NK-92 treated with Interleukin-12 subunit alpha and Interleukin-12 subunit beta, amount 100 ng/mL, for 24 hours (cell line): ENCODE results near the gene SERPINA10.
"Not testable (repeated sequence)": the region's sequence is repeated elsewhere in the genome, so short reads cannot be mapped to it uniquely, and the experiment has no call there.

ENCODE experiments used
- DNase-seq: peaks from one replicate; lab custom pipeline; 2025; lab: John Stamatoyannopoulos, UW

The SERPINA10 gene

DNA sequence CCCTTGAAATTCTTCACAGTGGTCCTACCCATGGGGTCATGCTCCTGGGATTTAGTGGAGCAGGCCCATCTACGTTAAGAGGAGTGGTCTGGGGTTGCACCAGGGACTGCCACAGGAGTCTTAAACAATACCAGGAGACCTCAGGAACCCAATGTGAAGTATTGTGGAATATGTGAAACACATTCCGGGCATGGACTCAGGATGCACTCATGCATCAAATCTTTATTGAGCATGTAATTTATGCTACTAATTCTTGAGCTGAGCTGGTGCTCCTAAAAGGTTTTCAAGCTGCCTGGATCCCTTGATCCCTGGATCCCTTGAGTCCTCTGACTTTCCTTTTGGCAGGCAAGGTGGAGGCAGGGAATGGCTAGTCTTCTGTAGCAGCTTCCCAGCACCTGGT is 8.8 kb downstream of the SERPINA10 start:
- DNase-seq: no peak

DNA sequence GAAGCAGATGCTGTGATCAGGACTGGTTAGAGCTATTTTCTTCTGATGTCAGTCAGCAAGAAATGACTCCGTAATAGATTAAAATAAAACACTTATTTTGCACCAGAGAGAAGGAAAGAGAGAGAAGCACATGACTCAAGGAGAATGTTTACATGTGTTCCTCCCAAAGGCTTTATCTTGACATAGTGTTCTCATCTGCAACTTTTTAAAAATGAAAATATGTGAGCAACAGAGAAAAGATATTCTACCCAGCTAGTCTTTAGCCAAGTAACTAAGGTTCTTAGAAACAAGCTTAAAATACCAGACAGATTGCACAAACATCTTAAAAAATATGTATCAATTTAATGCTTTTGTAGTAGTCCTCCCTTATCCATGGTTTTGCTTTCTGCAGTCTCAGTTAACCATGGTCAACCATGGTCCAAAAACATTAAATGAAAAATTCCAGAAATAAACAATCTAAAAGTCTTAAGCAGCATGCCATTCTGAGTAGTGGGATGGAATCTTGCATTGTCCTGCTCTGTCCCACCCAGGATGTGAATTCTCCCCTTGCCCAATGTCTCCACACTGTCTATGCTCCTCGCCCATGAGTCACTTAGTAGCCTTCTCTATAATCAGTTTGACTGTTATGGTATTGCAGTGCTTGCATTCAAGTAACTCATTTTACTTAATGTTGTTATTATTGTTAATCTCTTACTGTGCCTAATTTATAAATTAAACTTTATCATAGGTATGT is 9.9 kb downstream of the SERPINA10 start:
- no peak for DNase-seq

DNA sequence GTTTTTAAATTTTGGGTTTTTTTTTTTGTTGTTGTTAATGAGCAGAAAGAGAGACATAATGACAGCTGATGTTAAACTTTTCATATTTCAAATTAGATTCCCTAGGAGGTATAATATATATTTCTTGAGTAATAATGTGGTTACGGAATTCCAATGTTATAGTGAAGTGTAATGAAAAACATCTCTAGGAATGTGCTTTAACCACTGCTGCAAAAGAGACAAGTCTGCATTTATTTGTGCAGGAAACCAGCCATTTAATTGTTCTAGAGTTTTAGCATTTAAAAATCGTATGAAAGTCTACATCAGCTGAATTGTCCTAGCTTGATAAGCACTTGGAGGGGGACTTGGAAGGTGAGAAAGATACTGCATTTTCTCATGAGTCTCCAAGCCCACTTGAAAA is 14.3 kb downstream of the SERPINA10 start:
- no peak for DNase-seq

- DNase-seq: not testable (repeated sequence)
These were observed 16.0 kb downstream of the SERPINA10 start for GRCh38 chr14:94276898-94277561.

GRCh38 chr14:94269156-94269555 is 23.9 kb downstream of the SERPINA10 start:
- DNase-seq: no peak

DNA sequence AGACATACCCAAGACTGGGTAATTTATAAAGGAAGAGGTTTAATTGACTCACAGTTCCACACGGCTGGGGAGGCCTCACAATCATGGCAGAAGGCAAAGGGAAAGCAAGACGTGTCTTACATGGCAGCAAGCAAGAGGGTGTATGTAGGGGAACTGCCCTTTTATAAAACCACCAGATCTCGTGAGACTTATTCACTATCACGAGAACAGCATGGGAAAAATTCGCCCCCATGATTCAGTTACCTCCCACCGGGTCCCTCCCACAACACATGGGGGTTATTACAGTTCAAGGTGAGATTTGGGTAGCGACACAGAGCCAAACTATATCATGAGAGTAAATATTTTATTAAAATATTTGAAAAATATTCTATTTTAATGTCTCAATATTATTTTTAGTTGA is 24.5 kb downstream of the SERPINA10 start:
- not testable (repeated sequence) for DNase-seq

DNA sequence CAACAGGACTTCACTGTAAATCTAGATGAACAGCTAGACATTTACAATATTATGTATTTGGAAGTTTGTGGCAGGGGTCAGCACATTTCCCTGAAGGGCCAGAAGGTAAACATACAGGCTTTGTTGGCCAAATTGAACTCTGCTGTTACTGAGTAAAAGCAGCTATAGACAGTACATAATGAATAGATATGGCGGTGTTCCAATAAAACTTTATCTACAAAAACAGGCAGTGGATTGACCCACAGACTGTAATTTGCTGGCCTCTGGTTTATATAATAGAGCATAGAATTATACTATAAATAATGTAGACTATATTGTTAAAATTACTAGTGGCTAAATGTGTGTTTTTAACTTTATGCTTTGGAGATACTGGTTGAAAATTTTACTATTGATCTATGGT is 25.7 kb downstream of the SERPINA10 start:
- no peak for DNase-seq

- not testable (repeated sequence) for DNase-seq
These were observed 28.9 kb downstream of the SERPINA10 start for GRCh38 chr14:94264195-94264594.

DNA sequence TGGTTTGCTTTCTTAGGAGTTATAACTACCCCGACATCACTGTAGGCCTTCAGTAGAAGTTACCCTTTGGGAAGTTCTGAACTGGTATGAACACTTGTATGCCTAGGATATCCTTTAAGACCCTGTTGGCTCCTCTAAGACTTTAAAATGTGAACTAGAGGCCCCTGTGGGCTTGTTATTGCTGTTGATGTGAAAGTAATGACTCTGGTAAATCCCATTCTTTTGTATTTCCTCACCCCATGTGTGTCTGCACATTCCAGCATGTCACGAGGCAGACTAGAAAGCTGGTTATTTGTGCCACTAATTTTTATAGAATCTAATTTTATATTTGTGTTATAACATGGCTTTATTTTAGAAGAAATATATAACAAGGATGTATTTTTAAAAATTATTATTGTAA is 48.9 kb downstream of the SERPINA10 start:
- no peak for DNase-seq

DNA sequence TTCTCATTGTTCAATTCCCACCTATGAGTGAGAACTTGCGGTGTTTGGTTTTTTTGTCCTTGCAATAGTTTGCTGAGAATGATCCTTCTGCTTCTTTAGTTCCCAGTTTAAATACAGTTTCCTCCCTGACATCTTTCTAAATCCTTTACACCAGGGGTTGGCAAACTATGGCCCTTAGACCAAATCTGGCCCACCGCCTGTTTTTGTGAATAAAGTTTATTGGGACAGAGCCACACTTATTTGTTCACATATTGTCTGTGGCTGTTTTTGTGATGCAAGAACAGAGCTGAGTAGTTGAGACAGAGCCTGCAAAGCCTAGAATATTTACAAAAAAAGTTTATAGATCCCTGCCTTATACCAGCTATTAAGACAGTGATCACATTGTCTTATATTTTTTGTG is 53.7 kb downstream of the SERPINA10 start:
- DNase-seq: no peak

- no peak for DNase-seq
These were observed 55.1 kb downstream of the SERPINA10 start for GRCh38 chr14:94237983-94238382.

DNA sequence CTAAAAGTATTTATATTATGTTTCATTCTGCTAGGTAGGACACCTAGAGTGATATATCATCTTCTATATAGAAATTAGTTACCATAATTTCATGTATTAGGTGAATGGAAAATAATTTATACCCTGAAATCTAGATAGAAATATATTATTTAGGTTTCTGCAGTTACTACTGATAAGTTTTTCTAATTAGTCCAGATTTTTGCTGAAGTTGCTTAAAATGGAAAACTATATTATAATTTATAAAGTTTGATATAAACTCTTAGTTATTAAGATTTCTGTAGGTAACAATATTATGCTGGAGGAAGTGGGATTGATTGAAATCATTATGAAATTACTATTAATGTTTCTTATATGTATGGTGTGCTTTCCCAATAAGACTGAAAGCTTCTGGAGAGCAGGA is 56.0 kb downstream of the SERPINA10 start:
- DNase-seq: no peak
